Bronchial epithelial cell (primary cell): ENCODE data around the gene EMC1. TPM values are rescaled to one million over a fixed set of nuclear protein-coding genes. Genes with fewer than 3 reads are reported as not detected.

Experiments used
- DNase-seq: peaks from one replicate; pipeline ENCODE4 v3.0.0-alpha.2; 2010; ENCODE audit warnings: low read depth
- FAIRE-seq: peaks from 2 replicates; lab custom pipeline; 2011; peaks lifted over from hg19 to GRCh38; lab: Jason Lieb, UNC
- H3K27me3 ChIP-seq: 2 replicates; pipeline ENCODE4 v1.5.1; 2011; ENCODE audit warnings: low read length; ENCODE audit not compliant: control insufficient read depth, insufficient read depth
- H3K36me3 ChIP-seq: 2 replicates; pipeline ENCODE4 v1.5.1; 2011; ENCODE audit warnings: low read length; ENCODE audit not compliant: control insufficient read depth, insufficient read depth
- H3K4me3 ChIP-seq: 2 replicates; pipeline ENCODE4 v1.5.1; 2011; ENCODE audit warnings: mild to moderate bottlenecking, low read depth, low read length, control low read depth
- total RNA-seq: library from RNA; depleted of rRNA; stranded (reverse); fragments of >200 nt; gene quantifications from 2 replicates; pipeline ENCODE4 v1.2.1, GENCODE V29; 2014
- TF ChIP-seq, protein P1 (sequence below): IDR thresholded peaks from 2 replicates; pipeline ENCODE4 v1.5.1; 2011; ENCODE audit warnings: mild to moderate bottlenecking, moderate library complexity, low read length, control low read depth, inconsistent platforms; ENCODE audit not compliant: insufficient read depth, severe bottlenecking

EMC1 gene
- total RNA-seq, 1 donor from 2014 or later: 45.8 TPM

DNA sequence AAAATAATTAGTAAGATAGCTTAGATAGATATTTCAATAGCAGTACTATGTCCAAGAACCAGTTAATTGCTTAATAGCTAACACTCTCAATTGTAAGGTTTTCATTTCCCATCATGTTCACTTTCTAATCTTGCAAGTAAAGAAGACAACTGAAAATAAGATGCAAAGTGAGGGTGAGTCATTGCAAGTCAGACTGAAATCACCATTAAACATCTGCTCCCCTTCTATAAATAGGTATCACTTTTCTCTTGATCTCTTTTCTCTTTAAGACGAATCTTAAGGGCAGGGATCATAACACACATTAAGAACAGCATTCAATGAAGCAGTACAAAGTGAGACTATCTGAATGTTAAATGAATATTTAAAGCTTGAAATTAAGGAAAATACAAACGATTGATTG is 81.7 kb downstream of the EMC1 start:
- H3K27me3 ChIP-seq: no peaks in the 10 kb centered on the region
- FAIRE-seq: no peak
- TF ChIP-seq, protein P1, sequence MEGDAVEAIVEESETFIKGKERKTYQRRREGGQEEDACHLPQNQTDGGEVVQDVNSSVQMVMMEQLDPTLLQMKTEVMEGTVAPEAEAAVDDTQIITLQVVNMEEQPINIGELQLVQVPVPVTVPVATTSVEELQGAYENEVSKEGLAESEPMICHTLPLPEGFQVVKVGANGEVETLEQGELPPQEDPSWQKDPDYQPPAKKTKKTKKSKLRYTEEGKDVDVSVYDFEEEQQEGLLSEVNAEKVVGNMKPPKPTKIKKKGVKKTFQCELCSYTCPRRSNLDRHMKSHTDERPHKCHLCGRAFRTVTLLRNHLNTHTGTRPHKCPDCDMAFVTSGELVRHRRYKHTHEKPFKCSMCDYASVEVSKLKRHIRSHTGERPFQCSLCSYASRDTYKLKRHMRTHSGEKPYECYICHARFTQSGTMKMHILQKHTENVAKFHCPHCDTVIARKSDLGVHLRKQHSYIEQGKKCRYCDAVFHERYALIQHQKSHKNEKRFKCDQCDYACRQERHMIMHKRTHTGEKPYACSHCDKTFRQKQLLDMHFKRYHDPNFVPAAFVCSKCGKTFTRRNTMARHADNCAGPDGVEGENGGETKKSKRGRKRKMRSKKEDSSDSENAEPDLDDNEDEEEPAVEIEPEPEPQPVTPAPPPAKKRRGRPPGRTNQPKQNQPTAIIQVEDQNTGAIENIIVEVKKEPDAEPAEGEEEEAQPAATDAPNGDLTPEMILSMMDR: no peak
- DNase-seq: peak; percentile 5
- no peak overlapping the region for H3K4me3 ChIP-seq
- peaks cover 37% of the 10 kb centered on the region for H3K36me3 ChIP-seq

DNA sequence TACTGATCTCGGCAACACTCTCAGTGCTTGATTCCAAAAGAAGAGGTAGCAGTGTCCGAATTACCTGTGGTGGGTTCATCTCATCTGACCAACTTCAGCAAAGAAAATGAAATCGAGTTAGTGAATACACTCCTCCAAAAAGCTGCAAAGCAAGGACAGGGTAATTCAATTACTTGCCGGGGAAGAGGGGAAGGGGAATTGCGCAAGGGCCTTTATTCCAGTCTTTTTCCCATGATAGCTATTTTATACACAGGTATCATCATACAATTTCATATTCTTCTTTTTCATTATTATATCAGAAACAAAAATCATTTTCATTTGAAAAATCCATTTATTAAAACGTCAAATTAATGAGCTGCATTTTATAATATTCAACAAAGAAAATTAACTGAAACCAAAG is 84.2 kb downstream of the EMC1 start:
- TF ChIP-seq, protein P1: no peak
- FAIRE-seq (no peak), DNase-seq (no peak)
- H3K27me3 ChIP-seq: no peaks in the 10 kb centered on the region
- H3K4me3 ChIP-seq: no peak overlapping the region
- peaks cover 36% of the 10 kb centered on the region for H3K36me3 ChIP-seq

DNA sequence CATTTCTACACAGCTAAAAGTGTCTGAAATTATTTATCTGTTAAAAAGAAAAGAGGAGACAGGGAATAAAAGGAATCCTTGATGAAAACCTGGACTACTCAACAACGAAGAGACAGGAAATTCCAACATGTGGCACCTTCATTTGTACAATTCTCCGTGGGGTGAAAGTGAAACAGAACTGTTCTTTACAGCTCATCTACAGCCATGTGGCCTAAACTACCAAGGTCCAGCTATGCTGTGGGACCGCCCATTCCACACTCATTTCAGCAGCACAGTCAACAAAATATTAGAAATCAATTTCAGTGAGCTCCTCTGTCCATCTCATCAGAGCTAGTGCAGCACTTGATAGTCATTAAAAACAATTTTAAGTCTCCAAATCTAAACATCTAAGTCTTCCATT is 85.3 kb downstream of the EMC1 start:
- Histone ChIP-seq H3K4me3 (no peak overlapping the region), H3K36me3 (peaks cover 33% of the 10 kb centered on the region), H3K27me3 (no peaks in the 10 kb centered on the region)
- no peak for DNase-seq
- FAIRE-seq: no peak
- TF ChIP-seq, protein P1: no peak

Other genes starting within 250 kb of the EMC1 start
- gene UBR4, start 41.3 kb downstream of the EMC1 start, total RNA-seq: 66.1 and 97.4 TPM in 2 replicates
- gene MRTO4, start 281 bp upstream of the EMC1 start, total RNA-seq: 26.0 and 55.5 TPM in 2 replicates
- gene AKR7A3, start 37.2 kb upstream of the EMC1 start, total RNA-seq: 0.26 TPM in 2 replicates
- 45.2 and 54.8 TPM in 2 replicates for gene AKR7A2, start 60.6 kb upstream of the EMC1 start, total RNA-seq
- gene SLC66A1, start 60.8 kb upstream of the EMC1 start, total RNA-seq: 23.9 and 26.6 TPM in 2 replicates
- gene CAPZB, start 234.0 kb upstream of the EMC1 start, total RNA-seq: 73.5 and 100 TPM in 2 replicates